Thoracic aorta (tissue), 2 donors: ENCODE results near the gene NR2F6. TPM values are rescaled to one million over a fixed set of nuclear protein-coding genes. Genes with fewer than 3 reads are reported as not detected.

Experiments used
- ATAC-seq: fragments of 150-250 bp; one replicate; pipeline ENCODE4 v1.8.0; 2017; ENCODE audit warnings: low read depth; ENCODE audit not compliant: insufficient number of reproducible peaks, low FRiP score
- DNase-seq: peaks from one replicate; pipeline ENCODE4 v3.0.0-alpha.2; 2020; ENCODE audit warnings: low spot score
- H3K27ac ChIP-seq, 2 donors: fragments of 200-600 bp; sonication (generic); 1 replicate in 1 of 2; 2 replicates in 1 of 2; pipeline ENCODE4 v1.5.1; 2016; ENCODE audit warnings: mild to moderate bottlenecking in 2 of 2, moderate library complexity in 2 of 2
- H3K27me3 ChIP-seq: fragments of 200-600 bp; sonication (generic); replicated peaks from 2 replicates; pipeline ENCODE4 v1.6.0; 2016; ENCODE audit warnings: mild to moderate bottlenecking; ENCODE audit not compliant: insufficient read depth
- H3K36me3 ChIP-seq: fragments of 200-600 bp; sonication (generic); one replicate; pipeline ENCODE4 v1.5.1; 2016
- H3K4me1 ChIP-seq, 2 donors: fragments of 200-600 bp; sonication (generic); 1 replicate in 1 of 2; 2 replicates in 1 of 2; pipeline versions ENCODE4 v1.5.1 to v1.6.0; 2016; ENCODE audit warnings: low read depth in 2 of 2, mild to moderate bottlenecking in 1 of 2; ENCODE audit not compliant: control insufficient read depth in 1 of 2
- H3K4me3 ChIP-seq: fragments of 200-600 bp; sonication (generic); 2 replicates; pipeline ENCODE4 v1.5.1; 2016; ENCODE audit warnings: mild to moderate bottlenecking
- H3K9me3 ChIP-seq: fragments of 200-600 bp; sonication (generic); 2 replicates; pipeline ENCODE4 v1.5.1; 2016
- CTCF ChIP-seq: fragments of 200-600 bp; sonication (generic); IDR thresholded peaks from one replicate; pipeline ENCODE4 v1.5.1; 2019; ENCODE audit warnings: antibody characterized with exemption
- total RNA-seq, 2 donors: library from RNA; depleted of rRNA; stranded (reverse); fragments of >200 nt; gene quantifications; one replicate each; pipeline versions ENCODE4 v1.1.0 to v1.2.3, GENCODE V29; 2016

The NR2F6 gene
- total RNA-seq, 2 donors from 2014 or later: 42.0 to 68.1 TPM

GRCh38 chr19:17266975-17267788 lies 21.5 kb upstream of the NR2F6 start, which contains the start of gene BABAM1:
Gene BABAM1, plus strand, starts transcription at chr19:17267443. Its CDS starts 1,364 bp downstream, at chr19:17268807.
- ATAC-seq: peak; percentile 98
- Histone ChIP-seq H3K9me3 (no peaks in the 10 kb centered on the region), H3K4me3 (peak within 1 kb of the TSS; percentile 78), H3K27ac (peak within 1 kb of the TSS; percentile 51 to 65), H3K4me1 (peaks cover 6 to 8% of the 10 kb centered on the region in 2 donors), H3K27me3 (no peaks in the 10 kb centered on the region), H3K36me3 (peaks cover 26% of the 10 kb centered on the region)
- TF ChIP-seq CTCF: no peak
- peak; percentile 97 for DNase-seq

GRCh38 chr19:17266589-17266974 lies 20.9 kb upstream of the NR2F6 start:
- no peak for ATAC-seq
- Histone ChIP-seq H3K27me3 (no peaks in the 10 kb centered on the region), H3K4me1 (peaks cover 6 to 8% of the 10 kb centered on the region in 2 donors), H3K27ac (peak overlapping the region in 1 of 2 donors; percentile 33), H3K36me3 (peaks cover 22% of the 10 kb centered on the region), H3K4me3 (peak overlapping the region; percentile 46), H3K9me3 (no peaks in the 10 kb centered on the region)
- no peak for TF ChIP-seq CTCF
- no peak for DNase-seq

GRCh38 chr19:17266026-17266425 lies 20.3 kb upstream of the NR2F6 start:
- ATAC-seq (no peak), DNase-seq (no peak)
- Histone ChIP-seq H3K4me3 (no peak overlapping the region), H3K27ac (no peak overlapping the region), H3K9me3 (no peaks in the 10 kb centered on the region), H3K36me3 (peaks cover 19% of the 10 kb centered on the region), H3K4me1 (peaks cover 6 to 8% of the 10 kb centered on the region in 2 donors), H3K27me3 (no peaks in the 10 kb centered on the region)
- TF ChIP-seq CTCF: no peak

GRCh38 chr19:17264641-17264979 lies 18.9 kb upstream of the NR2F6 start, which contains the start of gene USHBP1:
Gene USHBP1, minus strand, starts transcription at chr19:17264745. Its CDS starts 446 bp downstream, at chr19:17264299.
- H3K36me3 ChIP-seq: peaks cover 8% of the 10 kb centered on the region

More at GRCh38 chr19:17264641-17264979, 18.9 kb upstream of the NR2F6 start, which contains the start of gene USHBP1:
- no peak for TF ChIP-seq CTCF
- H3K9me3 ChIP-seq: no peaks in the 10 kb centered on the region
- H3K27me3 ChIP-seq: no peaks in the 10 kb centered on the region
- no peak within 1 kb of the TSS for H3K4me3 ChIP-seq
- no peak within 1 kb of the TSS for H3K27ac ChIP-seq
- peaks cover 6 to 8% of the 10 kb centered on the region in 2 donors for H3K4me1 ChIP-seq
- ATAC-seq (no peak), DNase-seq (no peak)
